HepG2 (cell line): ENCODE results near the gene S100Z. TPM values are rescaled to one million over a fixed set of nuclear protein-coding genes. Genes with fewer than 3 reads are reported as not detected.
A peak's percentile ranks its signal among the peaks of the same experiment; 100 is the strongest.

Source experiments
- BRD4 ChIP-seq: sonication (generic); formaldehyde crosslinking; IDR thresholded peaks from 2 replicates; pipeline ENCODE4 v1.4.0; 2020; ENCODE audit warnings: missing genetic modification reagents
- FOSL2 ChIP-seq: sonication (generic); formaldehyde crosslinking; IDR thresholded peaks from 2 replicates; pipeline ENCODE4 v1.4.0; 2020; ENCODE audit warnings: missing genetic modification reagents
- GFI1 ChIP-seq: sonication (generic); formaldehyde crosslinking; IDR thresholded peaks from 2 replicates; pipeline ENCODE4 v1.5.0; 2020; ENCODE audit warnings: missing genetic modification reagents, mild to moderate bottlenecking, borderline replicate concordance
- HHEX ChIP-seq: IDR thresholded peaks from 2 replicates; pipeline ENCODE4 v1.6.1; 2016; ENCODE audit warnings: control low read depth
- HNRNPLL ChIP-seq: fragments of 200-400 bp; formaldehyde crosslinking; IDR thresholded peaks from 2 replicates; pipeline ENCODE4 v1.6.1; 2017; ENCODE audit warnings: mild to moderate bottlenecking, low read depth, low read length; ENCODE audit not compliant: poor library complexity, severe bottlenecking
- HOXA3 ChIP-seq: sonication (generic); formaldehyde crosslinking; IDR thresholded peaks from 2 replicates; pipeline ENCODE4 v1.5.0; 2020; ENCODE audit warnings: missing genetic modification reagents
- KLF15 ChIP-seq: sonication (generic); formaldehyde crosslinking; IDR thresholded peaks from 2 replicates; pipeline ENCODE4 v1.8.1; 2023; ENCODE audit warnings: borderline replicate concordance, mild to moderate bottlenecking, inconsistent platforms, missing genetic modification reagents, mixed read lengths
- MIXL1 ChIP-seq: IDR thresholded peaks from 2 replicates; pipeline ENCODE4 v1.6.1; 2016
- NFATC3 ChIP-seq: sonication (generic); formaldehyde crosslinking; IDR thresholded peaks from 2 replicates; pipeline ENCODE4 v1.5.1; 2020; ENCODE audit warnings: mild to moderate bottlenecking, missing genetic modification reagents
- PTBP1 ChIP-seq: fragments of 200-400 bp; formaldehyde crosslinking; IDR thresholded peaks from 2 replicates; pipeline ENCODE4 v1.6.1; 2018; ENCODE audit warnings: low read length, low read depth; ENCODE audit not compliant: poor library complexity, severe bottlenecking
- RXRA ChIP-seq: sonication (generic); formaldehyde crosslinking; IDR thresholded peaks from 2 replicates; pipeline ENCODE4 v1.5.1; 2020; ENCODE audit warnings: missing genetic modification reagents
- SUZ12 ChIP-seq: fragments of 150-350 bp; IDR thresholded peaks from 2 replicates; pipeline ENCODE4 v1.6.1; 2014; ENCODE audit warnings: low read depth, low read length
- SYNCRIP ChIP-seq: fragments of 200-400 bp; formaldehyde crosslinking; IDR thresholded peaks from 2 replicates; pipeline ENCODE4 v1.6.1; 2018; ENCODE audit warnings: mild to moderate bottlenecking, low read depth, low read length; ENCODE audit not compliant: insufficient read depth
- YEATS4 ChIP-seq: sonication (generic); formaldehyde crosslinking; IDR thresholded peaks from 2 replicates; pipeline ENCODE4 v1.4.0; 2020; ENCODE audit warnings: missing genetic modification reagents, borderline replicate concordance
- ZNF407 ChIP-seq: sonication (generic); formaldehyde crosslinking; IDR thresholded peaks from one replicate; pipeline ENCODE4 v1.5.1; 2020; ENCODE audit warnings: mild to moderate bottlenecking, missing genetic modification reagents; ENCODE audit errors: not compliant biosample characterization
- ZNF567 ChIP-seq: sonication (generic); formaldehyde crosslinking; IDR thresholded peaks from 2 replicates; pipeline ENCODE4 v1.8.1; 2023; ENCODE audit warnings: mild to moderate bottlenecking, missing genetic modification reagents, borderline replicate concordance
- ZZZ3 ChIP-seq: sonication (generic); formaldehyde crosslinking; IDR thresholded peaks from 2 replicates; pipeline ENCODE4 v1.4.0; 2020; ENCODE audit warnings: missing genetic modification reagents, mild to moderate bottlenecking, borderline replicate concordance
- polyA plus RNA-seq, 8 experiments: library from polyadenylated mRNA; depleted of rRNA in 3 of 8; stranded (reverse) in 7 of 8; unstranded in 1 of 8; fragments of >200 nt; fragmentation: Illumina TruSeq in 4 of 8; extraction: Trizol in 4 of 8; gene quantifications; 2 replicates each; pipeline versions ENCODE4 v1.2.1 to v1.2.3, GENCODE V29; 2011 to 2016; ENCODE audit warnings: low read depth in 4 of 8, missing spikeins in 1 of 8, mixed read lengths in 1 of 8; ENCODE audit not compliant: insufficient read depth in 1 of 8
- total RNA-seq, 5 experiments: library from RNA; depleted of rRNA; stranded (reverse); fragments of >200 nt; fragmentation: Illumina TruSeq; extraction: Trizol; gene quantifications; 2 replicates each; pipeline ENCODE4 v1.2.3, GENCODE V29; 2016; ENCODE audit warnings: low read depth in 1 of 5
- TF ChIP-seq, protein P1 (sequence below): sonication (generic); formaldehyde crosslinking; IDR thresholded peaks from 2 replicates; pipeline ENCODE4 v1.4.0; 2020; ENCODE audit warnings: missing genetic modification reagents
- TF ChIP-seq, protein P2 (sequence below): IDR thresholded peaks from 2 replicates; pipeline ENCODE4 v1.6.1; 2016

The S100Z gene
- total and polyA plus RNA-seq, 2 of the 13 experiments (the other 11 are each of a cell fraction or from before 2014, with no cell fraction given): 0.22 TPM; not detected in 1

- TF ChIP-seq HNRNPLL (peak; percentile 89), MIXL1 (no peak), SUZ12 (no peak), NFATC3 (CRISPR knock-in tag) (no peak), BRD4 (CRISPR knock-in tag) (no peak), RXRA (CRISPR knock-in tag) (peak; percentile 12; the same call in 1 of the 2 replicates), PTBP1 (no peak), ZNF567 (CRISPR knock-in tag) (no peak), HOXA3 (CRISPR knock-in tag) (peak; percentile 49), ZNF407 (CRISPR knock-in tag) (peak; percentile 45), KLF15 (CRISPR knock-in tag) (no peak), YEATS4 (no peak), SYNCRIP (no peak), ZZZ3 (no peak), FOSL2 (CRISPR knock-in tag) (peak; percentile 57), HHEX (CRISPR knock-in tag) (no peak), GFI1 (CRISPR knock-in tag) (no peak)
- TF ChIP-seq, protein P1, sequence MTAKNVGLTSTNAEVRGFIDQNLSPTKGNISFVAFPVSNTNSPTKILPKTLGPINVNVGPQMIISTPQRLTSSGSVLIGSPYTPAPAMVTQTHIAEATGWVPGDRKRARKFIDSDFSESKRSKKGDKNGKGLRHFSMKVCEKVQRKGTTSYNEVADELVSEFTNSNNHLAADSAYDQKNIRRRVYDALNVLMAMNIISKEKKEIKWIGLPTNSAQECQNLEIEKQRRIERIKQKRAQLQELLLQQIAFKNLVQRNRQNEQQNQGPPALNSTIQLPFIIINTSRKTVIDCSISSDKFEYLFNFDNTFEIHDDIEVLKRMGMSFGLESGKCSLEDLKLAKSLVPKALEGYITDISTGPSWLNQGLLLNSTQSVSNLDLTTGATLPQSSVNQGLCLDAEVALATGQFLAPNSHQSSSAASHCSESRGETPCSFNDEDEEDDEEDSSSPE (CRISPR knock-in tag): peak; percentile 32; the same call in 1 of the 2 replicates
- TF ChIP-seq, protein P2, sequence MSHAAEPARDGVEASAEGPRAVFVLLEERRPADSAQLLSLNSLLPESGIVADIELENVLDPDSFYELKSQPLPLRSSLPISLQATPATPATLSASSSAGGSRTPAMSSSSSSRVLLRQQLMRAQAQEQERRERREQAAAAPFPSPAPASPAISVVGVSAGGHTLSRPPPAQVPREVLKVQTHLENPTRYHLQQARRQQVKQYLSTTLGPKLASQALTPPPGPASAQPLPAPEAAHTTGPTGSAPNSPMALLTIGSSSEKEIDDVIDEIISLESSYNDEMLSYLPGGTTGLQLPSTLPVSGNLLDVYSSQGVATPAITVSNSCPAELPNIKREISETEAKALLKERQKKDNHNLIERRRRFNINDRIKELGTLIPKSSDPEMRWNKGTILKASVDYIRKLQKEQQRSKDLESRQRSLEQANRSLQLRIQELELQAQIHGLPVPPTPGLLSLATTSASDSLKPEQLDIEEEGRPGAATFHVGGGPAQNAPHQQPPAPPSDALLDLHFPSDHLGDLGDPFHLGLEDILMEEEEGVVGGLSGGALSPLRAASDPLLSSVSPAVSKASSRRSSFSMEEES: no peak
Observed at GRCh38 chr5:76818844-76819831, 30.7 kb upstream of the S100Z start, which contains the start of gene F2RL1 (continued).
